Activated naive CD4-positive, alpha-beta T cell treated with Interleukin-2 at 50 U/mL for 16 hours (primary cell): Measurements from ENCODE around the gene PSG1.
"Not testable (repeated sequence)": the region's sequence is repeated elsewhere in the genome, so short reads cannot be mapped to it uniquely, and the experiment has no call there.

Experiments used
- DNase-seq: peaks from one replicate; pipeline ENCODE4 v3.0.0-alpha.2; 2020

Gene PSG1

GRCh38 chr19:42880621-42881020 is 1.1 kb upstream of the PSG1 start:
- not testable (repeated sequence) for DNase-seq

GRCh38 chr19:42876596-42876995 is 2.9 kb downstream of the PSG1 start:
- not testable (repeated sequence) for DNase-seq

GRCh38 chr19:42875881-42876280 is 3.6 kb downstream of the PSG1 start:
- DNase-seq = not testable (repeated sequence)

GRCh38 chr19:42874901-42875813 is 4.4 kb downstream of the PSG1 start:
- DNase-seq = not testable (repeated sequence)

- not testable (repeated sequence) for DNase-seq
These were observed 5.4 kb downstream of the PSG1 start for GRCh38 chr19:42874136-42874535.

- DNase-seq = no peak
These were observed 6.9 kb downstream of the PSG1 start for GRCh38 chr19:42872608-42873007.

- DNase-seq = no peak
These were observed 22.0 kb downstream of the PSG1 start for GRCh38 chr19:42857544-42857867.

- peak; percentile 18 for DNase-seq
These were observed 22.5 kb downstream of the PSG1 start for GRCh38 chr19:42856866-42857543.

GRCh38 chr19:42854745-42855144 is 24.8 kb downstream of the PSG1 start:
- DNase-seq = not testable (repeated sequence)

- not testable (repeated sequence) for DNase-seq
These were observed 26.3 kb downstream of the PSG1 start for GRCh38 chr19:42853231-42853630.

- DNase-seq = not testable (repeated sequence)
These were observed 26.7 kb downstream of the PSG1 start for GRCh38 chr19:42852821-42853220.

GRCh38 chr19:42851718-42852280 is 27.7 kb downstream of the PSG1 start:
- not testable (repeated sequence) for DNase-seq

- DNase-seq = no peak
These were observed 28.4 kb downstream of the PSG1 start for GRCh38 chr19:42850981-42851717.

- DNase-seq = no peak
These were observed 32.9 kb downstream of the PSG1 start for GRCh38 chr19:42846597-42846996.

- not testable (repeated sequence) for DNase-seq
These were observed 35.9 kb downstream of the PSG1 start for GRCh38 chr19:42843631-42844030.

GRCh38 chr19:42832746-42833442 is 46.6 kb downstream of the PSG1 start:
- not testable (repeated sequence) for DNase-seq

- not testable (repeated sequence) for DNase-seq
These were observed 47.4 kb downstream of the PSG1 start for GRCh38 chr19:42832023-42832680.

- DNase-seq = no peak
These were observed 48.1 kb downstream of the PSG1 start for GRCh38 chr19:42831221-42832019.

- DNase-seq = not testable (repeated sequence)
These were observed 58.1 kb downstream of the PSG1 start for GRCh38 chr19:42821306-42821977.

GRCh38 chr19:42819960-42820650 is 59.4 kb downstream of the PSG1 start:
- not testable (repeated sequence) for DNase-seq
